Heart left ventricle (tissue), 16 donors: ENCODE data around the gene RHBDD2. TPM values are rescaled to one million over a fixed set of nuclear protein-coding genes. Genes with fewer than 3 reads are reported as not detected.
"Not testable (repeated sequence)": the region's sequence is repeated elsewhere in the genome, so short reads cannot be mapped to it uniquely, and the experiment has no call there.

Experiments
- ATAC-seq, 4 donors: fragments of 200-7000 bp; cut with Tn5 transposase; one replicate each; pipeline ENCODE4 v1.9.1; 2020 to 2022; ENCODE audit warnings: moderate library complexity in 4 of 4, mild to moderate bottlenecking in 3 of 4, moderate number of reproducible peaks in 1 of 4
- DNase-seq, 5 donors: peaks; one replicate each; pipeline ENCODE4 v3.0.0-alpha.2; 2020
- H3K27ac ChIP-seq, 12 donors: fragments of 200-600 bp; sonication (generic) in 4 of 12; one replicate each; pipeline versions ENCODE4 v1.5.0 to v1.8.0; 2016 to 2022; ENCODE audit warnings: mild to moderate bottlenecking in 2 of 12
- H3K27me3 ChIP-seq, 9 donors: fragments of 200-600 bp; sonication (generic) in 2 of 9; one replicate each; pipeline versions ENCODE4 v1.5.1 to v1.8.0; 2016 to 2022; ENCODE audit warnings: mild to moderate bottlenecking in 3 of 9
- H3K36me3 ChIP-seq, 9 donors: fragments of 200-600 bp; sonication (generic) in 2 of 9; one replicate each; pipeline versions ENCODE4 v1.5.0 to v1.8.0; 2018 to 2022; ENCODE audit warnings: mild to moderate bottlenecking in 2 of 9
- H3K4me1 ChIP-seq, 12 donors: fragments of 200-600 bp; sonication (generic) in 4 of 12; one replicate each; pipeline versions ENCODE4 v1.5.0 to v1.8.0; 2016 to 2022; ENCODE audit warnings: mild to moderate bottlenecking in 3 of 12
- H3K4me3 ChIP-seq, 12 donors: fragments of 200-600 bp; sonication (generic) in 4 of 12; one replicate each; pipeline versions ENCODE4 v1.5.0 to v1.8.0; 2017 to 2022; ENCODE audit warnings: mild to moderate bottlenecking in 9 of 12, moderate library complexity in 4 of 12
- H3K9me3 ChIP-seq, 12 donors: fragments of 200-600 bp; sonication (generic) in 4 of 12; one replicate each; pipeline versions ENCODE4 v1.5.0 to v1.8.0; 2016 to 2022; ENCODE audit warnings: mild to moderate bottlenecking in 1 of 12
- CTCF ChIP-seq, 12 donors: fragments of 200-600 bp; sonication (generic) in 4 of 12; IDR thresholded peaks; one replicate each; pipeline versions ENCODE4 v1.5.0 to v1.8.0; 2018 to 2022; ENCODE audit warnings: antibody characterized with exemption in 12 of 12, mild to moderate bottlenecking in 5 of 12
- POLR2A ChIP-seq, 2 donors: fragments of 450-650 bp; IDR thresholded peaks; one replicate each; pipeline ENCODE4 v1.6.1; 2017; ENCODE audit warnings: antibody characterized with exemption in 2 of 2, mild to moderate bottlenecking in 2 of 2, moderate library complexity in 2 of 2
- WGBS, 4 donors: extraction: QIAGEN DNeasy Blood & Tissue Kit in 2 of 4; methylation state at CpG; one replicate each; pipeline versions ENCODE4 v1.1.5 to v1.1.7; 2013 to 2018; 5-methylcytosine and 5-hydroxymethylcytosine counted together
- intact Hi-C, 10 donors: fragments of 100-400 bp; cut with DNase I; formaldehyde crosslinking; loops; one replicate each; pipeline versions ENCODE4 v1.11.1 to v1.14.2; 2022
- polyA plus RNA-seq, 2 donors: library from polyadenylated mRNA; stranded (reverse); fragments of 200-250 nt; gene quantifications; one replicate each; pipeline ENCODE4 v1.2.3, GENCODE V29; 2013
- total RNA-seq, 9 donors: library from RNA; depleted of rRNA in 2 of 9; stranded (reverse); fragments of >200 nt in 2 of 9; fragmentation: NEBNext Ultra II Directional in 3 of 9; extraction: Animal tissue kit (Norgen Biotek cat#: 25700) in 3 of 9; gene quantifications; one replicate each; pipeline versions ENCODE4 v1.1.0 to v1.2.4, GENCODE V29; 2016 to 2023
- donor health status: ischemic (EF 13 %, LVEDD 7.1; RV severe dilation, severe dysfunction).
- donor health status: healthy with polysubstance abuse.
- donor health status: DM: no; HTN: yes; CAD: no.
- donor health status: DM: no; HTN: no; CAD: no.
- donor health status: ischemic (EF 25% LVEDD 6.9; RV normal size, moderate dysfunction).
- donor health status: ischemic (EF 25% LVEDD 5.7; RV mildly dilated, moderate dysfunction).
- donor health status: healthy.
- donor health status: DM: yes; HTN: yes; CAD: no.
- donor health status: ischemic (EF 35%, LVEDD 5.7; RV mildly dilated, moderate dysfunction).
- donor health status: nonischemic (EF 11% LVEDD 7.7; RV severe dilation, severe dysfunction).
- donor health status: DM: yes; HTN: yes; CAD: no.
- donor health status: PGD.
- donor health status: ischemic (EF 29% LVEDD 5.4; RV normal size, mild dysfunction).
- donor health status: nonischemic (EF 23%, LVEDD 6.1; RV moderate dilation, normal function).

Gene RHBDD2
- total and polyA plus RNA-seq, 11 donors: 23.6 to 44.1 (median 32.5) TPM

- H3K27ac ChIP-seq: peak overlapping the region in 1 of 12 donors; percentile 48
Measured at GRCh38 chr7:75856536-75856935, 22.3 kb upstream of the RHBDD2 start.

GRCh38 chr7:75858410-75858809 lies 20.4 kb upstream of the RHBDD2 start:
- H3K27ac ChIP-seq: no peak overlapping the region
- no peaks in the 10 kb centered on the region for H3K36me3 ChIP-seq
- no peak for TF ChIP-seq CTCF (IDR thresholded peaks at IDR 0.05)
- no peak for TF ChIP-seq POLR2A (IDR thresholded peaks at IDR 0.05)
- intact Hi-C loops: no loop called here
- H3K4me3 ChIP-seq: no peak overlapping the region
- peaks cover 0 to 11% (median 0%) of the 10 kb centered on the region in 12 donors for H3K4me1 ChIP-seq
- H3K27me3 ChIP-seq: no peaks in the 10 kb centered on the region
- ATAC-seq (no peak), DNase-seq (no peak)
- H3K9me3 ChIP-seq: peaks cover 0 to 5% (median 0%) of the 10 kb centered on the region in 12 donors

More at GRCh38 chr7:75856536-75856935, 22.3 kb upstream of the RHBDD2 start:
- no peak overlapping the region for H3K4me3 ChIP-seq
- H3K27me3 ChIP-seq: no peaks in the 10 kb centered on the region
- peaks cover 0 to 4% (median 0%) of the 10 kb centered on the region in 12 donors for H3K4me1 ChIP-seq
- DNase-seq (no peak), ATAC-seq (peak in 2 of 4 donors; percentile 56 to 66)
- intact Hi-C loops: no loop called here
- no peaks in the 10 kb centered on the region for H3K36me3 ChIP-seq
- peaks cover 0 to 5% (median 0%) of the 10 kb centered on the region in 12 donors for H3K9me3 ChIP-seq
- WGBS, 4 donors: 79 to 85% (median 82%) methylated on average over 6 of the region's 6 CpGs
- TF ChIP-seq POLR2A (IDR thresholded peaks at IDR 0.05): no peak
- no peak for TF ChIP-seq CTCF (IDR thresholded peaks at IDR 0.05)

GRCh38 chr7:75861636-75862035 lies 17.2 kb upstream of the RHBDD2 start:
- intact Hi-C loops: loop anchor here in 3 of 10 donors (10.0 kb wide), 2 partner anchors 263 to 273 kb away; no protein-coding TSS in a partner anchor
- Histone ChIP-seq H3K36me3 (no peaks in the 10 kb centered on the region), H3K27ac (peak overlapping the region in 6 of 12 donors; percentile 14 to 56 (median 24)), H3K27me3 (no peaks in the 10 kb centered on the region), H3K9me3 (peaks cover 0 to 5% (median 0%) of the 10 kb centered on the region in 12 donors), H3K4me3 (no peak overlapping the region), H3K4me1 (peaks cover 0 to 16% (median 2%) of the 10 kb centered on the region in 12 donors)
- TF ChIP-seq POLR2A (IDR thresholded peaks at IDR 0.05) (no peak), CTCF (IDR thresholded peaks at IDR 0.05) (no peak)
- ATAC-seq (peak; percentile 39 to 83 (median 76)), DNase-seq (no peak)
- WGBS, 4 donors: 61 to 75% (median 71%) methylated on average over 4 of the region's 4 CpGs

- peaks cover 0 to 17% (median 3%) of the 10 kb centered on the region in 12 donors for H3K4me1 ChIP-seq
- not testable (repeated sequence) for H3K9me3 ChIP-seq, H3K27ac ChIP-seq, DNase-seq, H3K36me3 ChIP-seq, H3K4me3 ChIP-seq, H3K27me3 ChIP-seq, ATAC-seq
- intact Hi-C loops: loop anchor here in 3 of 10 donors (10.0 kb wide), 2 partner anchors 261 to 271 kb away; no protein-coding TSS in a partner anchor
- WGBS, 4 donors: 92 to 95% (median 94%) methylated on average over 4 of the region's 4 CpGs
Measured at GRCh38 chr7:75864251-75864650, 14.6 kb upstream of the RHBDD2 start.

DNA sequence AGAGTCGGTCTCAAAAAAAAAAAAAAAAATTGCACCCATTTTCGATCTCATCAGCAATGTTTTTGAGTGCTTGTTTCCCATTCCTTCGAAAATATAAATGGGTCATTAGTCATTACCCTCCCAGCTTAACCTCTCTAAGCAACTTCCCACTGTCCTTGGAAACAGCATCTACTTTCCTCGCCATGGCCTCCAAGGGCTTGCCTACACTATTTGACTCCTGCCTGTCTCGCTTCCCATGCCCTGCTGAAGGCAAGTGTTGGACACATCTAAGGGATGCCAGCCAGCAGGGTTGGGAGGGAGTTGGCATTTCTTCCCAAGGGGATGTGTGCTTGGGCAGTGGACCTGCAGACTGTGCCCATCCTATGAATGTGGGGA lies 12.7 kb upstream of the RHBDD2 start:
- WGBS, 4 donors: 44 to 58% (median 51%) methylated on average over 5 of the region's 5 CpGs
- Histone ChIP-seq H3K4me1 (peaks cover 0 to 17% (median 3%) of the 10 kb centered on the region in 12 donors), H3K9me3 (no peaks in the 10 kb centered on the region), H3K36me3 (no peaks in the 10 kb centered on the region), H3K27ac (no peak overlapping the region), H3K27me3 (no peaks in the 10 kb centered on the region), H3K4me3 (no peak overlapping the region)
- intact Hi-C loops: loop anchor here (1.0 to 10.0 kb wide), 5 partner anchors 153 to 269 kb away; no protein-coding TSS in a partner anchor
- no peak for DNase-seq
- no peak for TF ChIP-seq CTCF (IDR thresholded peaks at IDR 0.05)
- no peak for TF ChIP-seq POLR2A (IDR thresholded peaks at IDR 0.05)
- ATAC-seq: peak; percentile 5 to 25 (median 20)
